Dendritic cell treated with granulocyte-macrophage colony-stimulating factor and Interleukin-4, amounts not matched to agents 40 ng/mL and 50 ng/mL, for 4 days (primary cell): ENCODE data around the gene MAML2.
A peak's percentile ranks its signal among the peaks of the same experiment; 100 is the strongest.

Experiments
- H3K27ac Mint-ChIP-seq: one replicate; pipeline ENCODE4 v1.8.0; 2022; ENCODE audit warnings: mild to moderate bottlenecking, mixed read lengths
- H3K27me3 Mint-ChIP-seq: one replicate; pipeline ENCODE4 v1.8.0; 2022; ENCODE audit warnings: mild to moderate bottlenecking, mixed read lengths
- H3K36me3 Mint-ChIP-seq: one replicate; pipeline ENCODE4 v1.8.0; 2022; ENCODE audit warnings: low read depth, mixed read lengths
- H3K4me1 Mint-ChIP-seq: one replicate; pipeline ENCODE4 v1.8.0; 2022; ENCODE audit warnings: low read depth, mixed read lengths
- H3K4me3 Mint-ChIP-seq: one replicate; pipeline ENCODE4 v1.8.0; 2022; ENCODE audit warnings: mild to moderate bottlenecking, moderate library complexity, mixed read lengths
- H3K9me3 Mint-ChIP-seq: one replicate; pipeline ENCODE4 v1.8.0; 2022; ENCODE audit warnings: mixed read lengths
- intact Hi-C: fragments of 100-400 bp; cut with micrococcal nuclease; formaldehyde crosslinking; loops from one replicate; pipeline ENCODE4 v1.15.0; 2022

MAML2 gene

DNA sequence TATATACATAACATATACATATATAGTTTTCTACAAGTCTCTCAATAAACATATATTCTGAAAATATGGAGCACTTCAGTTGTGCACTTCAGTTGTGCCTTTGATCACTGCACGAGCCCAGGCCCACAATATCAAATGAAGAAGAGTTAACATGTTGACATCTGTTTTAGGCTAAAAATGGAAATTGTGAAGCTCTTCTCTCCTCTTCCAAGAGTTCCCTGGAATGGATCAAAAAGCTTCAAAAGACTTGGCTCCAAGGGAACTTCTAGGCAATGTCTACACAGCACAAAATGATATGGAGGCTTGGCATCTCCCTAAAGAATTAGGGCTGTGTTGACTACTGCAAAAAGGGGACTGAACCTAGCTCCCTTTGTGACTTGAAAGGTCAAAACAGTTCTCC lies 36.9 kb downstream of the MAML2 start:
- intact Hi-C loops = no loop called here
- Mint-ChIP-seq H3K9me3 (no peaks in the 10 kb centered on the region), H3K4me1 (peaks cover 34% of the 10 kb centered on the region), H3K4me3 (no peak overlapping the region), H3K27ac (no peak overlapping the region), H3K36me3 (no peaks in the 10 kb centered on the region), H3K27me3 (no peaks in the 10 kb centered on the region)

DNA sequence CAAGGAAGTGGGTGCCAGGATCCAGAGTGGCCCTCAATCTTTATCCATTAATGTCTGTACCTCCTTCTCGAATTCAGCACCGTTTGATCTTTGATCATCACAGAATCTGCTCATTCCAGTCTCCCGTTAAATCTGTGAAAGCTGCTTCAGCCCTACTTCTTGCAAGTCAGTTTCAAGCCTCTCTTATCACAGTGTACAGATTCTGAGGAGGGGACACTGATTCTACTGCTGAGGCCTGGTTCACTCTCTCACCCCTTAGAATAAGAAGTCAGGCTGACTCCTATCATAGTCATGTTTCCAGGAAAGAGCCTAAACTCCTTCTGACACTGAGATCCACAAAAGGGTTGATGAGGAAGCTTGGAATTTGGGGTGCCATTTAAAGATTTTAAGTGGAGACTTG lies 39.0 kb downstream of the MAML2 start:
- Mint-ChIP-seq H3K27me3 (no peaks in the 10 kb centered on the region), H3K4me1 (peaks cover 53% of the 10 kb centered on the region), H3K36me3 (no peaks in the 10 kb centered on the region), H3K4me3 (no peak overlapping the region), H3K27ac (peak overlapping the region; percentile 15), H3K9me3 (no peaks in the 10 kb centered on the region)
- intact Hi-C loops = loop anchor here (5.0 kb wide), 2 partner anchors 33 to 37 kb away; no protein-coding TSS in a partner anchor

DNA sequence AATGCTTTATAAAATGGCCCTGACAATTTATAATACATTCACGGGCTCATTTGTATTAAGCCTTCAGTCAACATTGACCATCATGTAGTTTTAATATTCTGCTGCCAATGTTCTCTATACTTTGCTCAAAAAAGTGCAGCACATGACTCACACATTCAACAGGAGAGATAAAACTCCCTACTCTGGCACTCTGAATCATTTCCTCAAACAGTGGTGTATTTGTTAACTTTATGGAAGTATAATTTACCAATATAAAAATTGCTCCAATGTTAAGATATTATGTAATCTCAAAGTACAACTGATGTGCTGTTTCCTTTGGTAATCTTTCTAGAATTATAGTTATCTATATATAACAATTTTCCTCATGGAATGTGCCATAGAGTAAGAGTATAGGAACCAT lies 39.9 kb downstream of the MAML2 start:
- no peak overlapping the region for H3K27ac Mint-ChIP-seq
- no peaks in the 10 kb centered on the region for H3K27me3 Mint-ChIP-seq
- H3K4me3 Mint-ChIP-seq = no peak overlapping the region
- peaks cover 59% of the 10 kb centered on the region for H3K4me1 Mint-ChIP-seq
- intact Hi-C loops = loop anchor here (5.0 kb wide), 2 partner anchors 34 to 36 kb away; no protein-coding TSS in a partner anchor
- H3K36me3 Mint-ChIP-seq = no peaks in the 10 kb centered on the region
- no peaks in the 10 kb centered on the region for H3K9me3 Mint-ChIP-seq

DNA sequence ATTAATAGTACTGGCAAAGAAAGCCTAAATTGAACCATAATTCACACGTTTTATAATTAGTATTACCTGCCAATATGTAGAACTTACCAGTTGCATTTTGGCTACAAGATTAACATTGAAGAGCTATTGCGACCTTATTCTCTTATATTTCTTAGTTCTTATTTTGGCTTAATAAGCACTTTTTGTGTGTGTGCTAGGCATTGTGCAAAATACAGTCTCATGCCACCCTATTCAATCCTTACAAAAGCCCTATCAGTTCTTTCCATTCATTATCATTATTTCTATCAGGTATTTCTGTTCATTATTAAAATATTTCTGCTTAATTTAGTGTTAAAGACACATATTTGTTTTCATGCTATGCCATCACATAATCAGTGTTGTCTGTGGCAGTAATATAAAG lies 41.2 kb downstream of the MAML2 start:
- peaks cover 52% of the 10 kb centered on the region for H3K4me1 Mint-ChIP-seq
- H3K36me3 Mint-ChIP-seq = no peaks in the 10 kb centered on the region
- peak overlapping the region; percentile 37 for H3K27ac Mint-ChIP-seq
- no peaks in the 10 kb centered on the region for H3K9me3 Mint-ChIP-seq
- H3K4me3 Mint-ChIP-seq = no peak overlapping the region
- intact Hi-C loops = loop anchor here (5.0 kb wide), 2 partner anchors 35 kb away; no protein-coding TSS in a partner anchor
- no peaks in the 10 kb centered on the region for H3K27me3 Mint-ChIP-seq

DNA sequence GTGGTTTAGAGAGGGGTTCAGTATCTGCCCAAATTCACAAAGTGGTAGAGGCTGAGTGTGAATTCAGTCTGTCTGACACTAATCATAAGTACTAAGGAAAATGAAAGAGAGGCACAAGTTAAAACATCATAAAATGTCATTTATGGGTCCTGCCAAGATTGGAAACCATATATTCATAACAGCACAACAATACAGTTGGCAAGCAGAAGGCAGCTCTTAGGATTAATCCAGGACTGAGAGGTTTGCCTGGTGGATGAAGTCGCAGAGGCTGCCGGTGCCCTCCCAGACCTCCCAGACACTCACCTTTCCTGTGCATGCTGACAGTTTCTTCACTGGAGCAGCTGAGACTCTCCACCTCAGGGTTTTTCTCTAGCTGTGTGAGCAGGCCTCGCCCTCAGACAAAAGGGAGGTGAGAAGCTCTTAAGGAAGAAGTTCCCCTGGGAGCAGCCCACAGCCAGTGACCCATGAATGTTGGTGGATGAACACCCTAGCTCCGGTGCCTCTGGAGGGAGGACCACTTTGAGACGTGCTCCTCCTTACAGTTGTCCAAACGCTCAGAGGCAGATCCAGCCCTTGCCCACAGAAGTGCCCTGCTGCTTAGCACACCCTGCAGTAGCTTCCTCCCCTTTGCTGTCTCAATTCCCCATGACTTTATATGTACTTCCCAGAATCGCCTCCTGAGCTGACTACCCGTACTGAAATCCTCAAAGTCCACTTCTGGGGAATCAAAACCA lies 43.7 kb downstream of the MAML2 start:
- H3K36me3 Mint-ChIP-seq = no peaks in the 10 kb centered on the region
- H3K4me1 Mint-ChIP-seq = peaks cover 49% of the 10 kb centered on the region
- no peaks in the 10 kb centered on the region for H3K9me3 Mint-ChIP-seq
- H3K27ac Mint-ChIP-seq = peak overlapping the region; percentile 78
- intact Hi-C loops = no loop called here
- H3K4me3 Mint-ChIP-seq = peak overlapping the region; percentile 56
- H3K27me3 Mint-ChIP-seq = no peaks in the 10 kb centered on the region

DNA sequence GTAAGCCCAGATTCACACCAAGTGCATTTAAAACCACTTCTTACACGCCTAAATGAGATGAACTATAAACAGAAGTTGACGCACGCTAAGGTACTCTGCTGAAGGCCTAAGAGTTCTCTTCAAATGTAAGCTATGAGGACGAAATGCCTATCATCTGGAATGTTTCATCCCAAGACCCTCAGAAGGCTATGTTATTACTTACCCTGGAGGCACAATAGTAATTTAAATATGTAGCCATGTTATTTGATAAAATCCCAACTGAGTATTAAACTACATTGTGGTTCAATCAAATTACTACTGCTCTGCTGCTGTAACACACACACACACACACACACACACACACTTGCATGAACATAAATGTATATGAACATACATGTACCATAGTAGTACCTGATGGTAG lies 47.6 kb downstream of the MAML2 start:
- Mint-ChIP-seq H3K9me3 (no peaks in the 10 kb centered on the region), H3K4me1 (peaks cover 34% of the 10 kb centered on the region), H3K27me3 (no peaks in the 10 kb centered on the region), H3K27ac (no peak overlapping the region), H3K4me3 (no peak overlapping the region), H3K36me3 (no peaks in the 10 kb centered on the region)
- intact Hi-C loops = no loop called here

DNA sequence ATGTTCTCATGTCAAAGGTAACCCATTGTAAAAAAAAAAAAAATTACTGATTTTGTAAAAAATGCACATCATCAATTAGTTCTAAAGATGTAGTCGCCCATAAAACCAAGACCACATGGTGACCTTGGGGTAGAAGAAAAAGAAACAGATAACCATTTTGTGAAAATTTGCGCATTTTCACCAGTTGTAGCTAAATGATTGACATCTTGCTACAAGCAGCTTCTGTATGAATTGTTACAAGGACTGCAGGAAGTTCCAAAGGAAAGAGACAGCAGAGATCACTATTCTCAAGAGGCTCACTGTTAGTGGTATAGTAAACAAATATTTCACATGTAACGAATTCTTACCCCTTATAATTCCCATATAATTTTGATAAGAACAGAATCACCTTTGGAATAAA lies 48.7 kb downstream of the MAML2 start:
- no peaks in the 10 kb centered on the region for H3K27me3 Mint-ChIP-seq
- intact Hi-C loops = no loop called here
- peaks cover 24% of the 10 kb centered on the region for H3K4me1 Mint-ChIP-seq
- H3K36me3 Mint-ChIP-seq = no peaks in the 10 kb centered on the region
- H3K9me3 Mint-ChIP-seq = no peaks in the 10 kb centered on the region
- no peak overlapping the region for H3K4me3 Mint-ChIP-seq
- no peak overlapping the region for H3K27ac Mint-ChIP-seq

DNA sequence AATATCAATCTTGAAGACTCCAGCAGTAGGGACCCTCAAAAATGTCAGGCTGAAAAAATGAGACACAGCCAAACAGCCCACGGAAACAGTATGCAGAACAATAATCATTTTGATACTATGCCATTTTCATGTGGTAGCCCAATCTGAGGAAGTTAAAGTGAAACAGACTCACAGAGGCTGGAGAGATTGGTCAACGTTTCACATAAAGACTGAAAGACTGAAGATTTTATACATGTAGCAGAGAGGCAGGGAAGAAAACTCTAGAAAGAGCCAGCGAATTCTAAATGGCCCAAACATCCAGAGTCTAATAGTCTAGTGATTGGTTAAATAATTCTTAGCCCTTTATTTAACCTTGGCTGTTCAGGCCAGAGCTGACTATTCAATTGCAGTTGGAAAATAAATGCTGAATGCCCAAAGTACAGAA lies 49.4 kb downstream of the MAML2 start:
- Mint-ChIP-seq H3K4me1 (peaks cover 18% of the 10 kb centered on the region), H3K4me3 (no peak overlapping the region)

DNA sequence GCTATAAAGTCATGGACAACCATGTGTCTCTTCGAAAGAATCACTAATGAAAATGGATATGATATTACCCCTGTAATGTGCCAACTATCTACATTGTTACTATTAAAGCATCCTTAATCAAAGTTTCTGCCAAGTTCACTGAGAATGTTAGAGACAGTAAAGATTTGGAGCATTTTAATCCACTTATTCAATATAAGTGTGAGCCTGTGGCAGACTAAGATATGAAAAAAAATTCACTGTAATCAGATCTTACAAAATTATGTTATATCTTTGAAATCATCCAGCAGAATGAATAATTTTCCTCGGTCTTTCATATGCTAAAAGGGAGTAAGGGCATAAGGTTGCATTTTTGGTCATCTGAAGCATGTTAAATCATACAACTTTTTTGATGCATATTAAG lies 49.9 kb downstream of the MAML2 start:
- no peak overlapping the region for H3K4me3 Mint-ChIP-seq
- H3K4me1 Mint-ChIP-seq = peaks cover 15% of the 10 kb centered on the region
- no peaks in the 10 kb centered on the region for H3K27me3 Mint-ChIP-seq
- no peaks in the 10 kb centered on the region for H3K9me3 Mint-ChIP-seq
- intact Hi-C loops = no loop called here
- peaks cover 2% of the 10 kb centered on the region for H3K36me3 Mint-ChIP-seq
- no peak overlapping the region for H3K27ac Mint-ChIP-seq

More for the DNA sequence above, 49.4 kb downstream of the MAML2 start:
- no peaks in the 10 kb centered on the region for H3K27me3 Mint-ChIP-seq
- no peaks in the 10 kb centered on the region for H3K9me3 Mint-ChIP-seq
- H3K36me3 Mint-ChIP-seq = no peaks in the 10 kb centered on the region
- peak overlapping the region; percentile 51 for H3K27ac Mint-ChIP-seq
- intact Hi-C loops = no loop called here

DNA sequence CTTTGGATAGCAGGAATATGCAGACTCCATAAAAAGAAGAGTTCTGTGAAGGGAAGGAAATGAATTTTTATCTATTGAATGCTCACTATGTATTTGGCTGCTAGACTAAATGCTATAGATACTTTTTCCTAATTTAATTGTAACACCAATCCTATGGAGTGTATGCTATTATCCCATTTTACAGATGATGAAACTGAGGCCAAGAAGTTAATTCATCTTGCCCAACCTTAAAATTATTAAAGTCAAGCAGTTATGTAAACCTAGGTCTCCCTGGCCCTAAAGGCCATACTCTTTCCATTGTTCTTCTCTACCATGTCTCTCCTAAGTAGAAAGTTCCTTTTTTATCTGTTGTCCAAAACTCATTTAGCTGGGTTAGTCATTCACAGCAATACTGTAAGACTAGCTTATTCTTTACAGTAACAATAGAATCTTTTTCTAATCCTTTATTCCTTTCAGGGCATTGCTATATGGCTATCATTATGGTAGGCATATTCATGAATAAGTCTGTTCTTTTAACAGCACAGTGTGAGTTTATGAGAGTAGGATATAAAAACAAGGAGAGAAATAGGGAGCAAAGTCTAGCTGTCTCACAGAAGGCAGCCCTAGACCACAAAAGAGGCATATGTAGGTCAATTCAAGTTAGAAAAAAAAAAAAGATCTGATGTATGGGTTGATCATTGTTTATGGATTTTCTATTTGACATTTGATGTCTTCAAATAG lies 50.5 kb downstream of the MAML2 start:
- Mint-ChIP-seq H3K4me3 (no peak overlapping the region), H3K4me1 (peaks cover 13% of the 10 kb centered on the region), H3K36me3 (peaks cover 7% of the 10 kb centered on the region), H3K27ac (no peak overlapping the region), H3K27me3 (no peaks in the 10 kb centered on the region), H3K9me3 (no peaks in the 10 kb centered on the region)
- intact Hi-C loops = no loop called here

DNA sequence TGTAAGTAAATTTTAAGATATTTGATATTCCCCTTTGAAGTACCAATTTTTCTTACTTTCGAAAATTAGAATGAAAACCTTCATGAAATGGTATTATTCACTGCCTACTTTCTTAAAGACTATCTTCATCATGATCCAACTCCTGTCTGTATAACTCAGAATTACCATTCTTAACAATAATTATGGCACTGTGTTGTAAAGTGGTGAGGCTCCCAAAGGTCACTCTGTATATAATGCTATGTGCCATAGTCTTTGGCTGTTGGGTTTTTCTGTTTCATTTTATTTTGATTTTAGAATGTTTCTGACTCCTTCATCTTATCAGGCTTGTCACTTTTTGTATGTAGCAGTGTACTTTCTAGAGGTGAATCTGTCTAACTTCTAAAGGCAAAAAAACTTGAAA lies 52.4 kb downstream of the MAML2 start:
- intact Hi-C loops = no loop called here
- Mint-ChIP-seq H3K27me3 (no peaks in the 10 kb centered on the region), H3K9me3 (peaks cover 8% of the 10 kb centered on the region), H3K4me1 (peaks cover 13% of the 10 kb centered on the region), H3K36me3 (peaks cover 13% of the 10 kb centered on the region), H3K27ac (no peak overlapping the region), H3K4me3 (no peak overlapping the region)

DNA sequence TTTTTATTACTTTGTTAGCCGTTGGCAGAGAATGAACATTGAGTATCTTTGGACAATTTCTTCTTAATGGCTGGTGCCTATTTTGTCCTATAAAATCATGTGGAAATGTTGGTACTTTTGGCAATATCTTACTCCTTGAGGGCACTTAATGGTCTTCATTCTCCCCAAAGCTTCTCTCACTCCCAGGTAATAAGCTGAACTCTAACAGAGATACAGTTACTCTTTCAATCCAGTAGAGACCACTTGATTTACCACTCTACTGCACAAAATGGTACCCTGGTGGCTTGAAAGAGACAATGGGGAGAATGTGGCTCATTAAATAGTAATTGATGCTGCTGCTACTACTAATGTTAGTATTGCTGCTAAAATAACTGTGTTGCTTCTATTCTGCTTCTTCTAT lies 53.0 kb downstream of the MAML2 start:
- intact Hi-C loops = no loop called here
- Mint-ChIP-seq H3K4me1 (peaks cover 13% of the 10 kb centered on the region), H3K27ac (no peak overlapping the region), H3K27me3 (no peaks in the 10 kb centered on the region), H3K4me3 (no peak overlapping the region), H3K36me3 (peaks cover 13% of the 10 kb centered on the region), H3K9me3 (peaks cover 8% of the 10 kb centered on the region)

DNA sequence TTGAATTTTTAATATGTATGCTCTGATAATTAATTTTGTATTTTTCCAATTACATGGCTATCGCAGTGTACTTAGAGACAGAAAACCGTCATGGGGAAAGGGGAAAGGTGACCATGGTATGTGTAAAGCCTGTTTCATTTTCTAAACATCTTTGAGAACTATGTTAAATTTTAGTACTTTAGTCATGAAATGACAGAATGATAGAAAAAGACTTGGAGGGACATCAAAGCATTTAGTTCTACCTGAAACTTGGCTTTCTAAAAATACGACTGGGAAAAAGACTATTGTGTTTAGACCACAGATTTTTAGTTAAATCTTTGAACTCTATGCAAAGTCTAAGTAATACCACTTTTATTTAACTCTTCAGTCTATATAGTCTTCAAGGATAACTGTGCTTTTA lies 54.1 kb downstream of the MAML2 start:
- Mint-ChIP-seq H3K27me3 (no peaks in the 10 kb centered on the region), H3K36me3 (peaks cover 13% of the 10 kb centered on the region), H3K4me3 (no peak overlapping the region), H3K9me3 (peaks cover 13% of the 10 kb centered on the region), H3K4me1 (peaks cover 18% of the 10 kb centered on the region), H3K27ac (no peak overlapping the region)
- intact Hi-C loops = no loop called here

DNA sequence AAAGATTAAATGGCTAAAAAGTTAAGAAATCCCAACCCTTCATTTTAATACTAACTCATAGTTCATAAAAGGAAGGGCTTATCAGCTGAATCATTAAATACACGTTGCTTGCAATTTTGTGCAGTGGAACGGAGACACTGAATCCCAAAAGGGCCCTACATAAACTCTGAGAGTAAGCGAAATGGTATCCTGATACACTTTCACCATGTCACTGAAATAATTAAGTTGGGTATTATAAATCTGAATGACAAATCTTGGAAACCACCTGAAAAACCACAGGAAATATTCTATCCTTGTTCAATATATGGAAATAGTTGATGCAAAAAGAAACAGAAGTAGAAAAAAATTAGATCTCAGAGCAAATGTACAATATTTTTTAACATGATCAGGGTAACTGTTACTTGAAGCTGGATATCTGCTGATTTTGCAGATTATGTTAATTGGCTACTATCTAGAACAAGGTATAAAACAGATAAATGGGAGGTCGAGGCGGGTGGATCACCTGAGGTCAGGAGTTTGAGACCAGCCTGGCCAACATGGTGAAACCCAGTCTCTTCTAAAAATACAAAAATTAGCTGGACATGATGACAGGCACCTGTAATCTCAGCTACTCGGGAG lies 55.1 kb downstream of the MAML2 start:
- H3K27me3 Mint-ChIP-seq = no peaks in the 10 kb centered on the region
- H3K4me1 Mint-ChIP-seq = peaks cover 18% of the 10 kb centered on the region
- no peak overlapping the region for H3K4me3 Mint-ChIP-seq
- no peak overlapping the region for H3K27ac Mint-ChIP-seq
- peaks cover 13% of the 10 kb centered on the region for H3K36me3 Mint-ChIP-seq
- H3K9me3 Mint-ChIP-seq = peaks cover 17% of the 10 kb centered on the region
- intact Hi-C loops = no loop called here
